ENCODE data around the gene ACY1.

Gene ACY1

GRCh38 chr3:52005571-52005986 is 22.2 kb downstream of the ACY1 start:
- peak; percentile 70 for DNase-seq (ENCODE audit: low spot score)

GRCh38 chr3:52006017-52006819 is 22.9 kb downstream of the ACY1 start:
- DNase-seq (ENCODE audit: low spot score): no peak

- DNase-seq (ENCODE audit: low spot score): no peak
Observed at GRCh38 chr3:52006820-52007133, 23.4 kb downstream of the ACY1 start.

- DNase-seq (ENCODE audit: low spot score): no peak
Observed at GRCh38 chr3:52007291-52007690, 24.0 kb downstream of the ACY1 start.

GRCh38 chr3:52010431-52010830 is 27.1 kb downstream of the ACY1 start:
- DNase-seq (ENCODE audit: low spot score): no peak

GRCh38 chr3:52012699-52013098 is 29.4 kb downstream of the ACY1 start:
- DNase-seq (ENCODE audit: low spot score): no peak

- DNase-seq (ENCODE audit: low spot score): no peak
Observed at GRCh38 chr3:52013802-52014598, 30.7 kb downstream of the ACY1 start.

- no peak for DNase-seq (ENCODE audit: low spot score)
Observed at GRCh38 chr3:52014613-52015012, 31.3 kb downstream of the ACY1 start.

GRCh38 chr3:52015438-52016228 is 32.3 kb downstream of the ACY1 start:
- DNase-seq (ENCODE audit: low spot score): no peak

- DNase-seq (ENCODE audit: low spot score): no peak
Observed at GRCh38 chr3:52017586-52017985, 34.3 kb downstream of the ACY1 start.

- DNase-seq (ENCODE audit: low spot score): no peak
Observed at GRCh38 chr3:52018319-52019000, 35.1 kb downstream of the ACY1 start.

GRCh38 chr3:52019352-52020080 is 36.2 kb downstream of the ACY1 start:
- DNase-seq (ENCODE audit: low spot score): no peak

- DNase-seq (ENCODE audit: low spot score): no peak
Observed at GRCh38 chr3:52020796-52021195, 37.5 kb downstream of the ACY1 start.

- no peak for DNase-seq (ENCODE audit: low spot score)
Observed at GRCh38 chr3:52021489-52022268, 38.3 kb downstream of the ACY1 start.

GRCh38 chr3:52022323-52023100 is 39.2 kb downstream of the ACY1 start:
- DNase-seq (ENCODE audit: low spot score): no peak

GRCh38 chr3:52023101-52023770 is 39.9 kb downstream of the ACY1 start:
- no peak for DNase-seq (ENCODE audit: low spot score)

GRCh38 chr3:52023860-52024764 is 40.8 kb downstream of the ACY1 start:
- no peak for DNase-seq (ENCODE audit: low spot score)
